ENCODE measurements around the gene IL22RA1.

IL22RA1 gene

GRCh38 chr1:24142546-24143534, at the start of gene IL22RA1:
Gene IL22RA1, minus strand, starts transcription at chr1:24143140. Its CDS starts 58 bp downstream, at chr1:24143082.
- no peak for DNase-seq (ENCODE audit: low read depth)

GRCh38 chr1:24191860-24192259, 48.9 kb upstream of the IL22RA1 start:
- no peak for DNase-seq (ENCODE audit: low read depth)

- DNase-seq (ENCODE audit: low read depth), result no peak
Measured at GRCh38 chr1:24190983-24191461, 48.1 kb upstream of the IL22RA1 start.

GRCh38 chr1:24189528-24189927, 46.6 kb upstream of the IL22RA1 start:
- no peak for DNase-seq (ENCODE audit: low read depth)

GRCh38 chr1:24186993-24187790, 44.3 kb upstream of the IL22RA1 start, which contains the start of gene IFNLR1:
Gene IFNLR1, minus strand, starts transcription at chr1:24187289. Its CDS starts 41 bp downstream, at chr1:24187248.
- DNase-seq (ENCODE audit: low read depth), result no peak

- DNase-seq (ENCODE audit: low read depth), result no peak
Measured at GRCh38 chr1:24186711-24186992, 43.7 kb upstream of the IL22RA1 start.

GRCh38 chr1:24186031-24186710, 43.2 kb upstream of the IL22RA1 start:
- DNase-seq (ENCODE audit: low read depth), result no peak

- DNase-seq (ENCODE audit: low read depth), result no peak
Measured at GRCh38 chr1:24185076-24185475, 42.1 kb upstream of the IL22RA1 start.

GRCh38 chr1:24182061-24182460, 39.1 kb upstream of the IL22RA1 start:
- no peak for DNase-seq (ENCODE audit: low read depth)

- DNase-seq (ENCODE audit: low read depth), result no peak
Measured at GRCh38 chr1:24181619-24182018, 38.7 kb upstream of the IL22RA1 start.

- no peak for DNase-seq (ENCODE audit: low read depth)
Measured at GRCh38 chr1:24180676-24181075, 37.7 kb upstream of the IL22RA1 start.

- DNase-seq (ENCODE audit: low read depth), result no peak
Measured at GRCh38 chr1:24179251-24179840, 36.4 kb upstream of the IL22RA1 start.

GRCh38 chr1:24178407-24178806, 35.5 kb upstream of the IL22RA1 start:
- DNase-seq (ENCODE audit: low read depth), result no peak

- DNase-seq (ENCODE audit: low read depth), result no peak
Measured at GRCh38 chr1:24177161-24177560, 34.2 kb upstream of the IL22RA1 start.

- DNase-seq (ENCODE audit: low read depth), result no peak
Measured at GRCh38 chr1:24175033-24175755, 32.3 kb upstream of the IL22RA1 start.

GRCh38 chr1:24173638-24174575, 31.0 kb upstream of the IL22RA1 start:
- no peak for DNase-seq (ENCODE audit: low read depth)

GRCh38 chr1:24172598-24172997, 29.7 kb upstream of the IL22RA1 start:
- DNase-seq (ENCODE audit: low read depth), result no peak

- DNase-seq (ENCODE audit: low read depth), result no peak
Measured at GRCh38 chr1:24169286-24169685, 26.3 kb upstream of the IL22RA1 start.

GRCh38 chr1:24168245-24168644, 25.3 kb upstream of the IL22RA1 start:
- no peak for DNase-seq (ENCODE audit: low read depth)

GRCh38 chr1:24167008-24167407, 24.1 kb upstream of the IL22RA1 start:
- DNase-seq (ENCODE audit: low read depth), result no peak
